GM12878 (cell line): ENCODE measurements around the gene ACYP2. TPM values are rescaled to one million over a fixed set of nuclear protein-coding genes. Genes with fewer than 3 reads are reported as not detected.

Experiments used
- ASH2L ChIP-seq: fragments of 300-600, 200-600 bp; sonication (generic); IDR thresholded peaks from 2 replicates; pipeline ENCODE4 v1.6.1; 2017; ENCODE audit warnings: low read depth, mild to moderate bottlenecking, borderline replicate concordance
- ATF7 ChIP-seq: fragments of 450-650 bp; IDR thresholded peaks from 2 replicates; pipeline ENCODE4 v1.6.1; 2016; ENCODE audit warnings: low read depth, mild to moderate bottlenecking
- CBFB ChIP-seq: IDR thresholded peaks from 2 replicates; pipeline ENCODE4 v1.6.1; 2016; ENCODE audit warnings: antibody characterized with exemption, low read depth
- CHD1 ChIP-seq: IDR thresholded peaks from 2 replicates; pipeline ENCODE4 v1.6.1; 2012; ENCODE audit warnings: low read depth, low read length, improper control_type of control experiment
- EGR1 ChIP-seq, 2 experiments: IDR thresholded peaks; 1 replicate in 1 of 2; 2 replicates in 1 of 2; pipeline ENCODE4 v1.6.1; 2011 to 2012; ENCODE audit warnings: low read depth in 2 of 2, low read length in 2 of 2, borderline replicate concordance in 1 of 2, mild to moderate bottlenecking in 1 of 2, moderate library complexity in 1 of 2
- EZH2 ChIP-seq: IDR thresholded peaks from 2 replicates; pipeline ENCODE4 v1.6.1; 2012; ENCODE audit warnings: low read depth, mild to moderate bottlenecking, control low read depth, inconsistent platforms, low read length, borderline replicate concordance; ENCODE audit not compliant: control insufficient read depth
- FOXK2 ChIP-seq: fragments of 450-650 bp; IDR thresholded peaks from 2 replicates; pipeline ENCODE4 v1.6.1; 2017; ENCODE audit warnings: mild to moderate bottlenecking, moderate library complexity
- GABPA ChIP-seq: IDR thresholded peaks from 2 replicates; pipeline ENCODE4 v1.6.1; 2014; ENCODE audit warnings: antibody characterized with exemption, low read depth, mild to moderate bottlenecking, inconsistent platforms
- IKZF1 ChIP-seq: fragments of 450-650 bp; conservative IDR thresholded peaks from 2 replicates; pipeline ENCODE4 v1.6.1; 2017; ENCODE audit warnings: antibody characterized with exemption, mild to moderate bottlenecking
- JUND ChIP-seq: IDR thresholded peaks from 2 replicates; pipeline ENCODE4 v1.6.1; 2012; ENCODE audit warnings: low read depth, mild to moderate bottlenecking, low read length, improper control_type of control experiment, moderate library complexity
- KAT2A ChIP-seq: conservative IDR thresholded peaks from 2 replicates; pipeline ENCODE4 v1.6.1; 2011; ENCODE audit warnings: low read depth, low read length; ENCODE audit not compliant: control insufficient read depth
- NBN ChIP-seq: fragments of 450-650 bp; IDR thresholded peaks from 2 replicates; pipeline ENCODE4 v1.6.1; 2016
- POLR2A ChIP-seq: IDR thresholded peaks from 2 replicates; pipeline ENCODE4 v1.6.1; 2011; ENCODE audit warnings: low read depth, mild to moderate bottlenecking, low read length
- RAD51 ChIP-seq: fragments of 450-650 bp; IDR thresholded peaks from 2 replicates; pipeline ENCODE4 v1.6.1; 2016; ENCODE audit warnings: moderate library complexity, mild to moderate bottlenecking, inconsistent platforms
- SIN3A ChIP-seq: IDR thresholded peaks from 2 replicates; pipeline ENCODE4 v1.6.1; 2012; ENCODE audit warnings: low read depth, low read length, improper control_type of control experiment
- SMARCA5 ChIP-seq: fragments of 450-650 bp; IDR thresholded peaks from 2 replicates; pipeline ENCODE4 v1.6.1; 2017; ENCODE audit warnings: mild to moderate bottlenecking
- SP1 ChIP-seq: IDR thresholded peaks from one replicate; pipeline ENCODE4 v1.6.1; 2011; ENCODE audit warnings: low read depth, low read length
- TARDBP ChIP-seq: IDR thresholded peaks from 2 replicates; pipeline ENCODE4 v1.6.1; 2016; ENCODE audit warnings: borderline replicate concordance
- ZNF217 ChIP-seq: fragments of 450-650 bp; IDR thresholded peaks from 2 replicates; pipeline ENCODE4 v1.6.1; 2017; ENCODE audit warnings: antibody characterized with exemption, mild to moderate bottlenecking
- ZNF274 ChIP-seq: IDR thresholded peaks from one replicate; pipeline ENCODE4 v1.8.0; 2011; ENCODE audit not compliant: insufficient read length, insufficient read depth
- polyA plus RNA-seq, 11 experiments: library from polyadenylated mRNA; depleted of rRNA in 4 of 11; unstranded in 6 of 11; stranded (reverse) in 5 of 11; fragments of >200 nt; fragmentation: Nextera tagmentation in 4 of 11; fragmentation: Illumina TruSeq in 1 of 11; extraction: Ambion mirVana in 4 of 11; extraction: Trizol in 1 of 11; gene quantifications; 1 replicate in 1 of 11; 2 replicates in 10 of 11; pipeline versions ENCODE4 v1.2.1 to v1.2.3, GENCODE V29; 2011 to 2016; ENCODE audit warnings: inconsistent platforms in 2 of 11, missing spikeins in 2 of 11, low read depth in 1 of 11
- total RNA-seq, 4 experiments: library from RNA; depleted of rRNA in 3 of 4; stranded (reverse); fragments of >200 nt in 3 of 4; fragmentation: Illumina TruSeq in 1 of 4; extraction: Trizol in 1 of 4; gene quantifications; 2 replicates each; pipeline versions ENCODE4 v1.2.1 to v1.2.3, GENCODE V29; 2013 to 2021
- TF ChIP-seq, protein P1 (sequence below): fragments of 450-650 bp; IDR thresholded peaks from 2 replicates; pipeline ENCODE4 v1.6.1; 2017; ENCODE audit warnings: mild to moderate bottlenecking, moderate library complexity
- TF ChIP-seq, protein P2 (sequence below): fragments of 450-650 bp; formaldehyde crosslinking; IDR thresholded peaks from 2 replicates; pipeline ENCODE4 v1.4.0; 2022; ENCODE audit warnings: mild to moderate bottlenecking, moderate library complexity
- TF ChIP-seq, protein P3 (sequence below): IDR thresholded peaks from 2 replicates; pipeline ENCODE4 v1.6.1; 2012; ENCODE audit warnings: low read depth, low read length, improper control_type of control experiment
- TF ChIP-seq, protein P4 (sequence below): IDR thresholded peaks from 2 replicates; pipeline ENCODE4 v1.6.1; 2012; ENCODE audit warnings: low read depth, low read length, improper control_type of control experiment

The ACYP2 gene
- total and polyA plus RNA-seq, 10 of the 15 experiments (the other 5 are each of a cell fraction or from before 2014, with no cell fraction given), result 4.2 to 16.3 (median 9.0) TPM

DNA sequence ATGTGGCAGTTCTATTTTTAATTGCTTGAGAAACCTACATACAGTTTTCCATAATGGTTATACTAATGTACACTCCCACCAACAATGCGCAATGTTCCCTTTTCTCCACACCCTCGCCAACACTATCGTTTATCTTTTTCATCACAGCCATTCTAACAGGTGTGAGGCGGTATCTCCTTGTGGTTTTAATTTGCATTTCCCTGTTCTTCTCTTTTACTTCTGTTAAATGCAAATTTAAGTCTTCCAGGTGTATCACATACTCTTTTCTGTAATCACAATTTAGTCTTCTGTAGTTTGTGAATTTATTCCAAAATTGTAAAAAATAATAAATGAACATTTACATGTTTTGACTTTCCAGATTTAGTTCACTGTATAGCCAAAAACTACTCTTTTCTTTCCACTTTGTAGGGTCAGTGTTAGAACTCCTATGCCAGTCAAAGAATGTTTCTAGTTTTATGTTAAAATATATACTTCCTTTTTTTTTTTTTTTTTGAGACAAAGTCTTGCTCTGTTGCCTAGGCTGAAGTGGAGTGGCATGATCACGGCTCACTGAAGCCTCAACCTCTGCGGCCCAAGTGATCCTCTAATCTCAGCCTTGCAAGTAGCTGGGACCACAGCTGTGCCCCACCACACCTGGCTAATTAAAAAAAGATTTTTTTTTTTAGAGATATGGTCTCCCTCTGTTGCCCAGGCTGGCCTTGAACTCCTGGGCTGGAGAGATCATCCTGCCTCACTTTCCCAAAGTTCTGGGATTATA is 15.4 kb upstream of the ACYP2 start (continued):
- TF ChIP-seq, protein P1, sequence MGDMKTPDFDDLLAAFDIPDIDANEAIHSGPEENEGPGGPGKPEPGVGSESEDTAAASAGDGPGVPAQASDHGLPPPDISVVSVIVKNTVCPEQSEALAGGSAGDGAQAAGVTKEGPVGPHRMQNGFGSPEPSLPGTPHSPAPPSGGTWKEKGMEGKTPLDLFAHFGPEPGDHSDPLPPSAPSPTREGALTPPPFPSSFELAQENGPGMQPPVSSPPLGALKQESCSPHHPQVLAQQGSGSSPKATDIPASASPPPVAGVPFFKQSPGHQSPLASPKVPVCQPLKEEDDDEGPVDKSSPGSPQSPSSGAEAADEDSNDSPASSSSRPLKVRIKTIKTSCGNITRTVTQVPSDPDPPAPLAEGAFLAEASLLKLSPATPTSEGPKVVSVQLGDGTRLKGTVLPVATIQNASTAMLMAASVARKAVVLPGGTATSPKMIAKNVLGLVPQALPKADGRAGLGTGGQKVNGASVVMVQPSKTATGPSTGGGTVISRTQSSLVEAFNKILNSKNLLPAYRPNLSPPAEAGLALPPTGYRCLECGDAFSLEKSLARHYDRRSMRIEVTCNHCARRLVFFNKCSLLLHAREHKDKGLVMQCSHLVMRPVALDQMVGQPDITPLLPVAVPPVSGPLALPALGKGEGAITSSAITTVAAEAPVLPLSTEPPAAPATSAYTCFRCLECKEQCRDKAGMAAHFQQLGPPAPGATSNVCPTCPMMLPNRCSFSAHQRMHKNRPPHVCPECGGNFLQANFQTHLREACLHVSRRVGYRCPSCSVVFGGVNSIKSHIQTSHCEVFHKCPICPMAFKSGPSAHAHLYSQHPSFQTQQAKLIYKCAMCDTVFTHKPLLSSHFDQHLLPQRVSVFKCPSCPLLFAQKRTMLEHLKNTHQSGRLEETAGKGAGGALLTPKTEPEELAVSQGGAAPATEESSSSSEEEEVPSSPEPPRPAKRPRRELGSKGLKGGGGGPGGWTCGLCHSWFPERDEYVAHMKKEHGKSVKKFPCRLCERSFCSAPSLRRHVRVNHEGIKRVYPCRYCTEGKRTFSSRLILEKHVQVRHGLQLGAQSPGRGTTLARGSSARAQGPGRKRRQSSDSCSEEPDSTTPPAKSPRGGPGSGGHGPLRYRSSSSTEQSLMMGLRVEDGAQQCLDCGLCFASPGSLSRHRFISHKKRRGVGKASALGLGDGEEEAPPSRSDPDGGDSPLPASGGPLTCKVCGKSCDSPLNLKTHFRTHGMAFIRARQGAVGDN, result no peak
- TF ChIP-seq SIN3A, result no peak
- TF ChIP-seq JUND, result no peak
- TF ChIP-seq RAD51, result no peak
- TF ChIP-seq ZNF274, result no peak
- no peak for TF ChIP-seq SMARCA5
- no peak for TF ChIP-seq CBFB
- TF ChIP-seq, protein P2, sequence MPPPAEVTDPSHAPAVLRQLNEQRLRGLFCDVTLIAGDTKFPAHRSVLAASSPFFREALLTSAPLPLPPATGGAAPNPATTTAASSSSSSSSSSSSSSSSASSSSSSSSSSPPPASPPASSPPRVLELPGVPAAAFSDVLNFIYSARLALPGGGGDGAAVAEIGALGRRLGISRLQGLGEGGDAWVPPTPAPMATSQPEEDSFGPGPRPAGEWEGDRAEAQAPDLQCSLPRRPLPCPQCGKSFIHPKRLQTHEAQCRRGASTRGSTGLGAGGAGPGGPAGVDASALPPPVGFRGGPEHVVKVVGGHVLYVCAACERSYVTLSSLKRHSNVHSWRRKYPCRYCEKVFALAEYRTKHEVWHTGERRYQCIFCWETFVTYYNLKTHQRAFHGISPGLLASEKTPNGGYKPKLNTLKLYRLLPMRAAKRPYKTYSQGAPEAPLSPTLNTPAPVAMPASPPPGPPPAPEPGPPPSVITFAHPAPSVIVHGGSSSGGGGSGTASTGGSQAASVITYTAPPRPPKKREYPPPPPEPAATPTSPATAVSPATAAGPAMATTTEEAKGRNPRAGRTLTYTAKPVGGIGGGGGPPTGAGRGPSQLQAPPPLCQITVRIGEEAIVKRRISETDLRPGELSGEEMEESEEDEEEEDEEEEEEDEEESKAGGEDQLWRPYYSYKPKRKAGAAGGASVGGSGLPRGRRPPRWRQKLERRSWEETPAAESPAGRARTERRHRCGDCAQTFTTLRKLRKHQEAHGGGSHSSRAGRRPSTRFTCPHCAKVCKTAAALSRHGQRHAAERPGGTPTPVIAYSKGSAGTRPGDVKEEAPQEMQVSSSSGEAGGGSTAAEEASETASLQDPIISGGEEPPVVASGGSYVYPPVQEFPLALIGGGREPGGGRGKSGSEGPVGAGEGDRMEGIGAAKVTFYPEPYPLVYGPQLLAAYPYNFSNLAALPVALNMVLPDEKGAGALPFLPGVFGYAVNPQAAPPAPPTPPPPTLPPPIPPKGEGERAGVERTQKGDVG (CRISPR knock-in tag), result no peak
- TF ChIP-seq, protein P3, sequence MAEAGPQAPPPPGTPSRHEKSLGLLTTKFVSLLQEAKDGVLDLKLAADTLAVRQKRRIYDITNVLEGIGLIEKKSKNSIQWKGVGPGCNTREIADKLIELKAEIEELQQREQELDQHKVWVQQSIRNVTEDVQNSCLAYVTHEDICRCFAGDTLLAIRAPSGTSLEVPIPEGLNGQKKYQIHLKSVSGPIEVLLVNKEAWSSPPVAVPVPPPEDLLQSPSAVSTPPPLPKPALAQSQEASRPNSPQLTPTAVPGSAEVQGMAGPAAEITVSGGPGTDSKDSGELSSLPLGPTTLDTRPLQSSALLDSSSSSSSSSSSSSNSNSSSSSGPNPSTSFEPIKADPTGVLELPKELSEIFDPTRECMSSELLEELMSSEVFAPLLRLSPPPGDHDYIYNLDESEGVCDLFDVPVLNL, result no peak
- TF ChIP-seq ZNF217, result no peak
- TF ChIP-seq TARDBP, result no peak
- no peak for TF ChIP-seq FOXK2
- TF ChIP-seq IKZF1, result no peak
- TF ChIP-seq GABPA, result no peak
- TF ChIP-seq NBN, result no peak
- TF ChIP-seq ASH2L, result no peak
- no peak for TF ChIP-seq CHD1
- TF ChIP-seq EGR1 (IDR thresholded peaks at IDR 0.05; ENCODE audit: borderline replicate concordance in 1 of 2, low read depth in 2 of 2, low read length in 2 of 2), result no peak
- TF ChIP-seq, protein P4, sequence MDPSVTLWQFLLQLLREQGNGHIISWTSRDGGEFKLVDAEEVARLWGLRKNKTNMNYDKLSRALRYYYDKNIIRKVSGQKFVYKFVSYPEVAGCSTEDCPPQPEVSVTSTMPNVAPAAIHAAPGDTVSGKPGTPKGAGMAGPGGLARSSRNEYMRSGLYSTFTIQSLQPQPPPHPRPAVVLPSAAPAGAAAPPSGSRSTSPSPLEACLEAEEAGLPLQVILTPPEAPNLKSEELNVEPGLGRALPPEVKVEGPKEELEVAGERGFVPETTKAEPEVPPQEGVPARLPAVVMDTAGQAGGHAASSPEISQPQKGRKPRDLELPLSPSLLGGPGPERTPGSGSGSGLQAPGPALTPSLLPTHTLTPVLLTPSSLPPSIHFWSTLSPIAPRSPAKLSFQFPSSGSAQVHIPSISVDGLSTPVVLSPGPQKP, result no peak
- TF ChIP-seq EZH2, result no peak
- TF ChIP-seq POLR2A, result no peak
- TF ChIP-seq SP1, result no peak
- no peak for TF ChIP-seq KAT2A
- no peak for TF ChIP-seq ATF7
